Ammon's horn (tissue), 1 donor: ENCODE data around the gene TEC.

ENCODE experiments used
- DNase-seq: peaks from one replicate; pipeline ENCODE4 v3.0.0-alpha.2; 2016; ENCODE audit warnings: low spot score

TEC gene

GRCh38 chr4:48120132-48120531, 149.5 kb downstream of the TEC start:
- DNase-seq = no peak

GRCh38 chr4:48119646-48120045, 150.0 kb downstream of the TEC start:
- no peak for DNase-seq

GRCh38 chr4:48118081-48118480, 151.6 kb downstream of the TEC start:
- no peak for DNase-seq

- DNase-seq = no peak
Measured at GRCh38 chr4:48116582-48116981, 153.1 kb downstream of the TEC start.

GRCh38 chr4:48114412-48114811, 155.2 kb downstream of the TEC start:
- DNase-seq = no peak

- no peak for DNase-seq
Measured at GRCh38 chr4:48112017-48112667, 157.5 kb downstream of the TEC start.

GRCh38 chr4:48110452-48110978, 159.1 kb downstream of the TEC start:
- no peak for DNase-seq

GRCh38 chr4:48109413-48110263, 160.0 kb downstream of the TEC start:
- DNase-seq = no peak

- DNase-seq = no peak
Measured at GRCh38 chr4:48108309-48109073, 161.1 kb downstream of the TEC start.

- no peak for DNase-seq
Measured at GRCh38 chr4:48105230-48105629, 164.4 kb downstream of the TEC start.

GRCh38 chr4:48103483-48104139, 166.0 kb downstream of the TEC start:
- no peak for DNase-seq

- DNase-seq = no peak
Measured at GRCh38 chr4:48102303-48102702, 167.3 kb downstream of the TEC start.

- DNase-seq = no peak
Measured at GRCh38 chr4:48100256-48100655, 169.4 kb downstream of the TEC start.

GRCh38 chr4:48095441-48095840, 174.2 kb downstream of the TEC start:
- DNase-seq = no peak

- DNase-seq = no peak
Measured at GRCh38 chr4:48093991-48094416, 175.6 kb downstream of the TEC start.

- DNase-seq = no peak
Measured at GRCh38 chr4:48090621-48091020, 179.0 kb downstream of the TEC start.

GRCh38 chr4:48085821-48086589, 183.6 kb downstream of the TEC start:
- DNase-seq = no peak
